Ureter (tissue), 1 donor: ENCODE data around the gene SOX6. TPM values are rescaled to one million over a fixed set of nuclear protein-coding genes. Genes with fewer than 3 reads are reported as not detected.

Source experiments
- DNase-seq: peaks from one replicate; pipeline ENCODE4 v3.0.0-alpha.2; 2020; ENCODE audit warnings: low spot score
- total RNA-seq: library from RNA; stranded (reverse); gene quantifications from one replicate; pipeline ENCODE4 v1.2.4, GENCODE V29; 2023
- donor health status: DM: yes; HTN: yes; CAD: no.

SOX6 gene
- total RNA-seq, 1 donor from 2014 or later: 6.4 TPM

DNA sequence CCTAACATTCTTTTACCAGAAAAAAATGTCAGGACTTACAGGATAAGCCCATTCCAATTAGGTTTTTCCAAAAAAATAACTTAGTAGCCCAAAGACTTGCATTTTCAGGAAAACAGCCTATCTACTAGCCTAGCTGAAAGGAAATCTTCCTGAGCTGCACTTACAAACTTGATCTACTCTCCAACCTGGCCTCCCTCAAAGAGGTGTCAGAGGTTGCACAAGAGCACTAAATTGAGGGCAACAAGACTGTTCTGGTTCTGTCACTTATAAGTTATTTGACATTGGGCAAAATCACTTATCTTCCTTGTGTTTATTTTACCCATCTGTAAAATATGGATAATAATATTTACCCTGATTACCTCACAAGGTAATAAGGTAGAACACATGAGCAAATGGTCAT lies 7.9 kb upstream of the SOX6 start:
- DNase-seq: no peak

DNA sequence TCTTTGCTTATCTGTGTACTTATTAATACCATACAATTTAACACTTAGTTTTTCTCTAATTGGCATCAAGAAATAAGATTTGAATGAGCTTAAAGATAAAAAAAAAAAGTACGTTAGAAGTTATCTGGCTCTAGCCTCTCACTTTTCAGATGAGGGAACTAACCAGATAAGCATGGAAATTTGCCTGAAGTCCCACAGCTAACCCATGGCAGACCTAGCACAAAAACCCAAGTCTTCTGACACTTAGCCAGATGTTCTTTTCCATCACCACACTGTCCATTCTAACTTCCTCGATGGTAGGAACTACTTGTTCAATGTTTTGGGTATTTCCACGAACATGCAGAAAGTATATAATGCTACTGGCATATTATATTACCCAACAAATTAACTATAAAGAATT lies 7.4 kb upstream of the SOX6 start:
- DNase-seq: no peak

DNA sequence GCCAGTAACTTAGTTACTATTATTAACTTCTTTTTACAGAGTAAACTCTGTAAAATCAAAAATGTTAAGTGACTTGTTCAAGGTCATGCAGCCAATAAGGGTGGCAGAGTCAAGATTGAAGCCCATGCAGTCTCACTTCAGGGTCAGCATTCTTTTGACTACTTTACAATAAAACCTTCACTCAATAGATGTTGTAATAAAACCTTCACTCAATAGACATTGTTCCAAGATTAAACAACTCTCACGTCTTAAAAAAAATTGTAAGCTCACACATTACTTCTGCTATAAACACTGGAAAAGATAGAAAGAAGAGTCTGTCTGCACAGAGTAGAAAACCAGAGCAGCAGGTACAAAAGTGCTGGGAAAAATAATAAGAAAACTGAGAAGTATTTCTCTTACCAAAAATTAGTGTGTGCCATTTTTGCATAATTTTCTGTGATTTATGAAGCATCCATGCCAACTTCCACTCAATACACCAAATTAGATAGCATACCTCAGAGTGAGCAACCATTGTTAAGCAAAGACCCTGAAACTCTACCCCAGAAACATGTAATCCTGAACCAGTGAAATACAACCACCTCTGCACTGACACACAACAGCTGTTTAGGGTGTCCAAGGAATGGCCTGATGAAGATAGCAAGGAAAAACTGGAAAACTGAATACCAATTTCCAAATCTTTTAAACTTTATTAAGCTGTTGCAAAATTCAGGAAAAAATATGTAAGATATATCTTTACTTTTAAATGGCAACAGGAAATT lies 4.9 kb upstream of the SOX6 start:
- no peak for DNase-seq

DNA sequence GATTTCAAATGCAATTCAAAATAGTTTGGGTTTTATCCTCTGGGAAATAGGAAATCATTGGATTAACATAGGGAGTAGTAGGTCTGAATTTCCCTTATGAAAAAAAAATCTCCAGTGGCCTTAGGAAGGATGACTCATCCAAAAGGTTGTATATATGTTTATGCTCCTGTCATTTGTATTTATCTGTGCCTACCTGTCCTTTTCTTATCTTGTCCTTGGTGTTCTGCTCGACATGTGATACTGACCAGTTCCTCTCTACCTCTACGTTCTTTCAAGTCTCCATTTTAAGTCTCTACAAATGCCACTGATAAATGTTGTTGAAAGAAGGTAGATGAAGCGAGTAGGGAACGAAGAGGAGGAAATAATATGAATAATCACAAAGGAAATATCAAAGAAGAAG lies 3.0 kb upstream of the SOX6 start:
- no peak for DNase-seq

DNA sequence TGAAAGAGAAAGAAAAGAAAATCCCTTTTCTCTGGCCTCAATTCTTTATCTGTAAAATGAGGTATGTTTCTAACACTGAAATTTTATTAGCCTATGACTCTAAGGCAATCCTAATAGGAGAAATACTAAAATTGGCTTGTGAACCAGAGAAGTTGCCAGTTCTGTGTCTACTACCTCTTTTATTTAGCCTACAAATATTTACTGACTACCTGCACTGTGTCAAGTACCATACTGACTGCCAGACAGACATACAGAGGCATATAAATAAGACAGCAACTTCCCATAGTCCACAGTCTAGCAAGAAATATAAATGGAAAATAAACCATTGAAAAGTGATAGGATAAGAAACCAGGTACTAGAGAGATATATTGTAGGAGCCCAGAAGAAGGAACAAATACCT lies 2.4 kb upstream of the SOX6 start:
- no peak for DNase-seq

DNA sequence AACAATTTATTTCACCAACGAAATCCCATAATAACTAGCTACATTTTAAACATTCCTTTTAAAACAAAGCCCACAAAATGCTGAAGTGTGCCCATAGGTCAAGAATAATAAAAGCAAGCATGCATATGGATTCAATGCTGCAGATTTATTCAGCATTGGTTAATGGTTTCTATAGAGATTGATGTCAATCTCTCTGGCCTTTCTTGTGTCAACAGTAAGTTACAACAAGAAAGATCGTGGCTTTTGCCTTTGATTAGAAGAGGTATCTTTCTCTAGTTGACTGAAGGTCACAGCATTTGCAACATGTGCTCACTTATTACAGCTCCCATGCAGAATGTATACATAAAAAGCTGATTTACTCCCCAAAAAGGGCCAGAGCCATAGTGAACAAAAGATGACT lies 1.4 kb upstream of the SOX6 start:
- DNase-seq: no peak

DNA sequence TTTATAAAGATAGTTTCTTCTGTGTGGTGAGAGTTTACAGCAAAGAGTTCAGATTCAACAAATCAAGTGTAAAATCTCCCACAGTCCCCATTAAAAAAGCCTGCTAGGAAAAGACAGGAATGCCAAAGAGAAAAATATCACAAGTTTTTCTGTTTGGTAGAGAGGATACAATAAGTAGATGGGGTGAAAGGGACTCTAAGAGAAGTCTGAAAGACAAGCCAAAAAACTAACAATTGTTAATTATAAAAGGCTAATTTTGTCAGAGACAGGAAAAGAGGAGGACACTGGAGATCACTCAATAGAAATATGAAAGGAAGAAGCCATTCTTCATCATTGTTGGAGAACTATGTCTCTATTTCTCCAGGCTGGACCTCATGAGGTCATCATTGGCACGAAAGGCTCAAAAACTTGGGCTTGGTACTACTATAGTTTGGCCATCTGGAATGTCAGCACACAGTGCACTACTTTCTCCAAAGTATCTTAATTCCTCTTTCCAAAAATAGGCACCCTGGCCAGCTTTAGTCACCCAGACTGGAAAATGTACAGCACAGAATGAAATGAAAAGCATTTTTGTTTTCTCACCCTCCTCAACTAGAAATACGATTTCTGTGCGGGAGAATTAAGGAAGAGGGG lies 531 bp upstream of the SOX6 start:
- no peak for DNase-seq

DNA sequence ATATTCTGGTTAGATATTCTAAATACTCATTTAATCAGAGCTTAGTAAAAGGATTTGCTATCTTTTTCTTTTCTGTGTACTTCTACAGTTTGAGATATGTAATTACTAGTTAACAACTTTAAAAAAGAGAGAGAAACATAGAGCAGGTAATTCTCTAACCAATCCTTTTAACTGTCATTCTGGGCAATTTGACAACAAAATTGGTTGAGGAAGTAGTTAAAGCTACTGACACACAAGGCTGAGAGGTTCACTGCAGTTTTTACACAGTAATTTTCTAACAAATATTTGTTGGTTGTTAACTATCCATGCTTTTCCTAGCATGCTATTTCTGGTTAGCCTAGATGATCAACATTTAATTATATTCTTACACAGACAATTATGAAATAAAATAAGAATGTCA lies 3.6 kb downstream of the SOX6 start:
- no peak for DNase-seq

DNA sequence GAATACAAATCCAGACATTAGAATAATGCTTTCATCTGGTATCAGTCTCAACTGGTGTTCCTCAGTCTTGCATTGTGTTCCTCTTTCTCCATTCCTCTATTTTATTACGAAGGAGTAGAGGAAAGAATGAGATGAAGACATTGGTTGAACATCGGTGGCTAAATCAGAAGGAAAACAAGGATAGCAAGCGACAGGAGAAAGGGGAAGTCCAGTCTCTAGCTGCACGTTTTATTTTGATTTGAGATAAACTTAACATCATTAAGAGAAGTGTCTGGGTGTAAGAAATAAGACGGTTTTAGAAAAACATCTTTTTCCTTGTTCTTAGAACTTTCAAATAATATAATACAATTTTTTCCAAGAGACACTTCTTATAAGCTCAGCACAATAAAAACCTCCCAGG lies 6.2 kb downstream of the SOX6 start:
- DNase-seq: no peak

DNA sequence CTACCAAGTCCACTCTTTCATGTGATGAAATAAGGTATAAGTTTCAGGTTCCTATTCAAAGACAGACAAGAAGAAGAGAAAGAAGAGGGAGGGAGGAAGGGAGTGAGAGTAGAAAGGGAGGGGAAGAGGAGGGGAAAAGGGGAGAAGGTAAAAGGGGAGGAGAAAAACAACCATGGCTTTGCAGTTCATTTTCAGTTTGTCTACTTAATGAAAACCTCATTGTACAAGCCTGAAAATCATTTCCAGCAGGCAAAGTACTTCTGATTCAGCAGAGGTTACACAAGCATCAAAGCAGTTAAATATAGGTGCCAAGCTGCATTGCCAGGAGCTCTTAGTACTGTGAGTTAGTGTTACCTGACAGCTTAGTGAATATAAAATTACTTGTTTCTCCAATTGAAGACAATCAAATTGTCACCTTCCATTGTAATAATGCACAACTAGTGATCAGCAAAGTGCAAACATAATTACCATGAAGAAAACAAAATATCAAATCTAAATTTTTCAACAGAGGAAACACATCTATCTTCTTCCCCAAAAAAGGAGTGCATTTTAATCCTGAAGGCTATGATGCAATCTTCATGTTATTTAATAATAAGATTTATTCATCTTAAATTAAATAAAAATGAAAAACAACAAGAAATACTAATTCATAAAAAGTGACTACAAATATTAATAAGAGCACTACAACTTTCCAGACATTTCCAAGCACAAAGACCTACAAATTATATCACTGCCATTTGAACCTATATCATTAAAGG lies 8.2 kb downstream of the SOX6 start:
- DNase-seq: no peak

DNA sequence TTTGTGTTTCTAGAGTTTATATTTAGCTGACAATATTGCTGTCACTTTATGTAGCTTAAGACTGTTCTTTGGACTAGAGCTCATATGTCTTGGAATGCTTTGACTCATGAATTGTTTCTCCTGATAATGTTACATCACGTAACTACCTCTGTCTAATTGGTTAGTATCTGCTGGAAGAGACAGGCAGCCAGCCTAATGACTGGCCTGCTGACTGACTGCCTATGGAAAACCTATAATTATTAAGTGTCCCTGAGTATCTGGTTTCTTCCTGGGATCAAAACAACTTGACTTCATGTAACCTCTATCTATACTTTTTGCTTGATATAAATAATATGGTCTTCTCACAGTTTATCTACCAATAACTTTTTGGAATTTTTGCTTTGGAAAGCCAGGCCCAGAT lies 9.4 kb downstream of the SOX6 start:
- DNase-seq: no peak

DNA sequence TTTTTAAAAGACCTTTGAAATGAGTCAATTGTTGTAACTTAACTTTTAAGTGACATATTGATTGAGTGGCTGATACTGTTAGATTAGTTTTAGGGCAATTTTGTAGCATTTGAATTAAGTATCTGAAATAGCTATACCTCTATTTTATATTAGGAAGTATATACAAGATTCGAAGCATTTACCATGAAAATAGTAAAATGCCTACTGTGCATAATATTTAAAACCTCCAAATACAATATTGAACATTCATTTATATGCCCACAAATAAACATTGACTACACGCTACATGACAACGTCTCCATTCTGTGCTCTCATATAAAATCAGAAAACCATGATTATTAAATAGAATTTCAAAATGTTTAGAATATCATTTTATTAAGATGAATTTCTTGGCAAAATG lies 14.5 kb downstream of the SOX6 start:
- no peak for DNase-seq

DNA sequence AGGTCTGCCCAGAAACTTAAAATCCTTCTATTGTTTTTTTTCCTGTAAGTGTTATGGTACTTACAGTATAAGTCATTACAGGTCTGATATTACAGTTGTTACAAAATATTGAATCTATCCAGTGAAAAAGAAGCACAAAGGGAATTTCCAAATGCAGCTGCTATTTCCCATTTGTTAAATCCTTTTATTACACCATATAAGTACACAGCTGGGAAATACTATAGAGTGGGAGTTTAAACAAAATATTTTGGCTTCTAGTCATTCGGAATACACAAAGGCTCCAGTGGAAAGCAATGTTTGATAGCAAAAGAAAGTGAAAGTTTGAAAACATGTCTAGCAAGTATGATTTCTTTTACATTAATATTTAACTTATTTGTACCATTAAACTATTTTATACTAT lies 18.0 kb downstream of the SOX6 start:
- DNase-seq: no peak

DNA sequence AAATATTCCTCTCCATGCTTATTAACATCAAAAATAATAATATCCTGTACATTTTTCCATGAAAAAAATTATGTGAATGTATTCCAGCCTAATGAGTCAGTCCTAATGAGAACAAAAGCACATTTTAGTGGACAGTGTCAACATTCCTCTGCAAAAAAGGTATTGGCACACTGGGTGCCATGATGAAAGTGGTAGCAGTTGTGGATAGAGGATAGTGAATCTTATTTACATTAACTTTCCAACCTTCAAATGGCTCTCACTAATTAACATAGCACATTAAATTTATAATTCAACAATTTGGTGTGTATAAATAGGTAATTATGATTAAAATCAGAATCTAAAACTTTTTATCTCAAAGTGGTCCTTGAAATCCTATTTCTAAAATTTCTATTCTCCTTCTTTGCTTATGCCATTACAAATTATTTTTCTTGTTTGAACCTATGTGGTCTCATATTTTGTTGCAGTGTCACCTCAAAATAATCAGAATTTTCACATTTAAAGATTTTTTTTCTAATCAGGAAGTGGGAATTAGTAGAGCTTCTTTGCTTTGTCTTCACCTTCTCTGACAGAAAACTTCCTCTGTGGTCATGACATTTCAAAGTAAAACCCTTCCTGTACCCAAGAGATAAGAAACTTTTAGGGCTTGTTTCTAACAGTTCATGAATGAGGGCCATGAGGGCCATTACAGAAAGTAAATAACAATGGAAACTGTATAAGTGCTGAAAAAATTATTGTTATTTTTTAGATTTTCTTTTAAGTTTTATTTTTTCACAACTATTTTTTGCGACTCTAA lies 18.7 kb downstream of the SOX6 start:
- no peak for DNase-seq

DNA sequence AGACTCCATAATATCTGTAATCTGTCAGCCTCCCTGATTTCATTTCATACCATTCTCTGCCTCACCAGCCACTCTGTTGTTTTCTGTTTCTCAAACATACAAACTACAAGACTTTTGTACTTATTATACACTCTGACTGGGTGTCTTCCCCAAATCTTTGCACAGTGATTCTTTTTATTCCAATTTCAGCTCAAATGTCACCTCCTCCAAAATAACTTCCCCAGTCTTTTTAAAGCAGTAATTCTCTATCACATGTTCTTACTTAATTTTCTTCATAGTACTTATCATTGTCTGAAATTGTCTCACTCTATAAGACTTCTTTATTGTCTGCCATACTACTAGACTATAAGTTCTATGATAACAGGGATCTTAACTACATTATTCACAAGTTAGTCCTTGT lies 19.6 kb downstream of the SOX6 start:
- no peak for DNase-seq

DNA sequence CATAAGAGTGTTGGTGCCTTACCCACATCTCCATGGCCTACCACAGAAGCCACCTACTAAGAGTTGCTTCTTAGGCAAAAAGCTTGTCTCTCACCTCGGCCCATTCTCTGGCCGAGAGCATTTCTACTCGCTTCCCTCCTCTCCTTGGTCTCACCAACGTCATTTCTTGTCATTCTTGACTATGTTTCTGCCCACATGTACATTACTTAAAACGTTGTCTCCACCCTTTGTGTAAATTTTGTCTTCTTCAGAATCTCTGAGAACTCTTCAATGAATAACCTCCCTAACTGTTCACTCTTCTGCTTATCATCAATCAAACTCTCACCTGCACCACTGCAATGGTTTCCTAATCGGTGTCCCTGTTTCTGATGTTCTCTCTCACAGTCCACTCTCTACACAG lies 20.1 kb downstream of the SOX6 start:
- no peak for DNase-seq

DNA sequence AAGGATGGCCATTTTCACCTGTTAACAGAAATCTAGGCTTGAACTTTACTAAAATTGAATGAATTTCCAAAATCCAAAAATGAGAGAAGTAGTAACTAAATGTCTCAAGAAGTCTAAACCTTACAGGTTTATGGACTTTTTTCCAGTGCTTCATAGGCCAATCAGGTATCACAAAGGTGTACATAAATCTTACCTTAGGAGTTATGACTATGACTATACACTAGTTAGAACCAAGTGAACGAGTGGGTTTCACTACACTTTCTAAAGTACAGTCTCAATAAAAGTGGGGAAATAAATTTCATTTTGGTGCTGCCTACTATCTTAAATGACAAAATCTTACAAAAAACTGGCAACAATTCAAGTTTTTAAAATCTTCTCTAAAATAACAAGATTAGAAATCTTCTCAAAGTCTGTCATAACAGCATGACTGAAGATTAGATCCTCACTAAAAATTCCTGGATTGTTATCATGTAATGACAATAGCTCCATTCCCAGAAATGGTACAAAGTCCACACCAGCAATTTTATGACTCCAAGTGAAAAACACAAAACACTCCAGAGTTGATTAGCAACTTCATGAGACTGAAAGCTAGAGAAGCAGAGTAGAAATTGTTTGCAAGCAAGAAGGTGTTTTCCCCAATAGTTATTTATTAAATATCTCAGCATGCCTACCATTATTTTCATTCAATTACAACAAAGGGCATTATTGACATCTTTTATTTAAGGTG lies 20.9 kb downstream of the SOX6 start:
- no peak for DNase-seq

DNA sequence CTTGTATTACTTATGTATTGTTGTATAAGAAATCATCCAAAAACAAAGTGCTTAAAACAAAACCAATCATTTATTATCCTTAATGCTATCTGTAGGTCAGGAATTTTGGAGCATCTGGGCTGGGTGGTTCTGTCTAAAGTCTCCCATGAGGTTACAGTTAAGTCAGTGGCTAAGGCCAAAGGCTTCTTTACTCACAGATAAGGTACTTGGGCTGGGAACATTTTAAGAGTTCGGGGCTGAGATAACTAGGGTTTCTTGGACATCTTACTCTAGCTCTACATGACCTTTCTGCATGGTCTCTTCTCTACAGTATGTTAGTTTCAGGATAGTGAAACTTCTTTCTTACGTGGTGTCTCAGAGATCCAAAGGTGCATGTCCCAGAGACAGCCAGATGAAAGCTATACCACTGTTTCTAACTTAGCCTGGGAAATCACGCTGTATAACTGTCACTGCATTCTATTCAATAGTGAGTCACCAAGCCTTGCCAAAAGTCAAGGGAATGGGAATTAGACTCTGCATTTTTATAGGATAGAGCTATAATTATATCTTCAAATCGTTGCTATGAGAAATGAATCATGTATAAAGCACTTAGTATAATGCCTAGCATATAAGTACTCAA lies 29.6 kb downstream of the SOX6 start:
- DNase-seq: no peak

DNA sequence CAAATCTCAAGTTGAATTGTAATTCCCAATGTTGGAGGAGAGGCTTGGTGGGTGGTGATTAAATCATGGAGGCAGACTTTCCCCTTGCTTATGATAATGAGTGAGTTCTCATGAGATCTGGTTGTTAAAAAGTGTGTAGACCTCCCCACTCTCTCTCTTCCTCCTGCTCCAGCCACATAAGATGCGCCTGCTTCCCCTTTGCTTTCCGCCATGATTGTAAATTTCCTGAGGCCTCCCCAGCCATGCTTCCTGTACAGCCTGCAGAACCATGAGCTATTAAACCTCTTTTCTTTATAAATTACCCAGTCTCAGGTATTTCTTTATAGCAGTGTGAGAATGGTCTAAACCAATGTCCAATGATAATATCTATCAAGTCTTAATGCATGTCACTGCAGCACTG lies 34.2 kb downstream of the SOX6 start:
- DNase-seq: no peak

DNA sequence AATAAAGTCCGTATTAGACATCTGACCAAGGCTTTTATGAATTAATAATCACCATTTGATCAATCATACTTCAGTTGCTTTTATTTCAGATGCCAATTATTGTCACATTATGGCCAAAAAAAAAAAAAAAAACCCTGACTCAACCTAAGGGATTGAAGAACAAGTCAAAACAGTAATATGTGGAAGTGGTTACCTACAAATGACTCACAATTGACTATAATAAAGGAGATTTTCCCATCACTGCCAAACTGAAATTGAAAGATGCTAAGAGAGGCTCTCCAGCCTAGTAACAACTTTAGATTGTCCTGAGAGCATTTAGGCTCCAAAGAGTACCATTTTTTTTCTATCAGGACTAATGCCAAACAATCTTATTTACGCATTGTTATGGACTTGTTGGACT lies 35.2 kb downstream of the SOX6 start:
- no peak for DNase-seq

DNA sequence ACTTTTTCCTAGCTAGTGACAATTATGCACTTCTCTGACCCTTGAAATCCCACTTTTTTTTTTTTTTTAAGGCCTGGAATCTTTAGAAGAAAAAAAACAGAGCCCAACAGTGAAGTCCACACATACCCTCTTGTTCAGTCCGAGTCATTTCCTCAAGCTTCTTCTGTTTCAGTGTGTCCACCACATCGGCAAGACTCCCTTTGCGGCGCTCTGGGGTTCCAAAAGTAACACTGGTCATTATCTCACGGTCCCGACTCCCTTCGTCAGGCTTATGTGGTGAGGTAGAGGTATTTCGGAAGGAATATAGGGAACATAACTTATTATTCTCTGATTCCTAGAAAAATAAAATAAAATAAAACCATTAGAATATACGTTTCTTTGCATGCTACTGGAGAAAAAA lies 38.0 kb downstream of the SOX6 start:
- DNase-seq: no peak
